Thoracic aorta (tissue), 2 donors: Measurements from ENCODE around the gene PAGE1. TPM values are rescaled to one million over a fixed set of nuclear protein-coding genes. Genes with fewer than 3 reads are reported as not detected.
"Not testable (repeated sequence)": the region's sequence is repeated elsewhere in the genome, so short reads cannot be mapped to it uniquely, and the experiment has no call there.

Experiments used
- ATAC-seq: fragments of 150-250 bp; one replicate; pipeline ENCODE4 v1.8.0; 2017; ENCODE audit warnings: low read depth; ENCODE audit not compliant: insufficient number of reproducible peaks, low FRiP score
- DNase-seq: peaks from one replicate; pipeline ENCODE4 v3.0.0-alpha.2; 2020; ENCODE audit warnings: low spot score
- H3K27ac ChIP-seq, 2 donors: fragments of 200-600 bp; sonication (generic); 1 replicate in 1 of 2; 2 replicates in 1 of 2; pipeline ENCODE4 v1.5.1; 2016; ENCODE audit warnings: mild to moderate bottlenecking in 2 of 2, moderate library complexity in 2 of 2
- H3K27me3 ChIP-seq: fragments of 200-600 bp; sonication (generic); replicated peaks from 2 replicates; pipeline ENCODE4 v1.6.0; 2016; ENCODE audit warnings: mild to moderate bottlenecking; ENCODE audit not compliant: insufficient read depth
- H3K36me3 ChIP-seq: fragments of 200-600 bp; sonication (generic); one replicate; pipeline ENCODE4 v1.5.1; 2016
- H3K4me1 ChIP-seq, 2 donors: fragments of 200-600 bp; sonication (generic); 1 replicate in 1 of 2; 2 replicates in 1 of 2; pipeline versions ENCODE4 v1.5.1 to v1.6.0; 2016; ENCODE audit warnings: low read depth in 2 of 2, mild to moderate bottlenecking in 1 of 2; ENCODE audit not compliant: control insufficient read depth in 1 of 2
- H3K4me3 ChIP-seq: fragments of 200-600 bp; sonication (generic); 2 replicates; pipeline ENCODE4 v1.5.1; 2016; ENCODE audit warnings: mild to moderate bottlenecking
- H3K9me3 ChIP-seq: fragments of 200-600 bp; sonication (generic); 2 replicates; pipeline ENCODE4 v1.5.1; 2016
- total RNA-seq, 2 donors: library from RNA; depleted of rRNA; stranded (reverse); fragments of >200 nt; gene quantifications; one replicate each; pipeline versions ENCODE4 v1.1.0 to v1.2.3, GENCODE V29; 2016
- TF ChIP-seq, protein P1 (sequence below): fragments of 200-600 bp; sonication (generic); IDR thresholded peaks from one replicate; pipeline ENCODE4 v1.5.1; 2019; ENCODE audit warnings: antibody characterized with exemption

PAGE1 gene, protein sequence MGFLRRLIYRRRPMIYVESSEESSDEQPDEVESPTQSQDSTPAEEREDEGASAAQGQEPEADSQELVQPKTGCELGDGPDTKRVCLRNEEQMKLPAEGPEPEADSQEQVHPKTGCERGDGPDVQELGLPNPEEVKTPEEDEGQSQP
- not detected for total RNA-seq

DNA sequence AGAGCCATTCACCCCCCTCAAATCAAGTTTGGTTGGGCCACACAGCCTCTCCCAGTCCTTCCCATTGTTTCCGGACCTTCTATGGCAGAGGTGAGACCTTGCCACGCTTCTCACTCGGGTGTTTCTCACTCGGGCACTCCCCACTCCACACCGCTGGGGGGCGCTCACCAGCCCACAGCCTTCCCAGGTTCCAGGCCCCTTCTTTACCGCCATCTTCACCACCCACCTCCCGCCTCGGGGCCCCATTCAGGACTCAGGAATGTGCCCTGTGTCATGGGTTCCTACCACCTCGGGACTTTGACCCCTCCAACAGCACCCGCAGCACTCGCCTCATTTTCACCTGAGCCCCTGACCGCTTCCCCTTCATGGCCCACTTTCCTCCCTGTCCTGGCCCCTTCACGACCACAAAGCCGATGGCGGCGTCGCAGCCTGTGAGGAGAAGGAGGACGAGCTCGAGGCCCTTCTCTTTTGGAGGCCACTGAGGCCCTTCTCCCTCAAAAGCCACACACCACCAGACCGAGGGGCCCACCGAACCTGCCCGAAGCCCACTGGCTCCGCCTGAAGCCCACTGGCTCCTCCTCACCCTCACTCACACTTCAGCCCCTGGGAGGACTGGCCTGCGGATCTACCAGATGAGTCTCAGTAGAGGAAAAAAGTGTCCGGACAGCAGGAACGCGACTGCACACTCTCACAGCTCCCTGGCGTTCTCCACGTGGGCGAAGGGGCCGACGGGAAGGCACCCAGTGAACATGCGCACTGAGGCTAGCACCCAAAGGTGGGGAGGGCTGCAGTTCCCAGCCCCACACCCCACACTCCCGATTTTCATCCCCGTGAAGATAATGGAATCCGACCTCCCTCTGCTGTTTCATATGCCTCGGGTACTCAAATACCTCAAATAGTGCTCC lies at the start of gene PAGE1:
TSS of gene PAGE1 (minus strand) at position 709 of the 905 bp plus-strand sequence. CDS start 1,214 bp downstream, outside the sequence.
- H3K4me3 ChIP-seq: no peak within 1 kb of the TSS
- H3K4me1 ChIP-seq: no peaks in the 10 kb centered on the region
- TF ChIP-seq, protein P1, sequence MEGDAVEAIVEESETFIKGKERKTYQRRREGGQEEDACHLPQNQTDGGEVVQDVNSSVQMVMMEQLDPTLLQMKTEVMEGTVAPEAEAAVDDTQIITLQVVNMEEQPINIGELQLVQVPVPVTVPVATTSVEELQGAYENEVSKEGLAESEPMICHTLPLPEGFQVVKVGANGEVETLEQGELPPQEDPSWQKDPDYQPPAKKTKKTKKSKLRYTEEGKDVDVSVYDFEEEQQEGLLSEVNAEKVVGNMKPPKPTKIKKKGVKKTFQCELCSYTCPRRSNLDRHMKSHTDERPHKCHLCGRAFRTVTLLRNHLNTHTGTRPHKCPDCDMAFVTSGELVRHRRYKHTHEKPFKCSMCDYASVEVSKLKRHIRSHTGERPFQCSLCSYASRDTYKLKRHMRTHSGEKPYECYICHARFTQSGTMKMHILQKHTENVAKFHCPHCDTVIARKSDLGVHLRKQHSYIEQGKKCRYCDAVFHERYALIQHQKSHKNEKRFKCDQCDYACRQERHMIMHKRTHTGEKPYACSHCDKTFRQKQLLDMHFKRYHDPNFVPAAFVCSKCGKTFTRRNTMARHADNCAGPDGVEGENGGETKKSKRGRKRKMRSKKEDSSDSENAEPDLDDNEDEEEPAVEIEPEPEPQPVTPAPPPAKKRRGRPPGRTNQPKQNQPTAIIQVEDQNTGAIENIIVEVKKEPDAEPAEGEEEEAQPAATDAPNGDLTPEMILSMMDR: no peak
- no peaks in the 10 kb centered on the region for H3K9me3 ChIP-seq
- H3K27ac ChIP-seq: no peak within 1 kb of the TSS
- H3K27me3 ChIP-seq: no peaks in the 10 kb centered on the region
- DNase-seq (no peak), ATAC-seq (no peak)
- no peaks in the 10 kb centered on the region for H3K36me3 ChIP-seq

DNA sequence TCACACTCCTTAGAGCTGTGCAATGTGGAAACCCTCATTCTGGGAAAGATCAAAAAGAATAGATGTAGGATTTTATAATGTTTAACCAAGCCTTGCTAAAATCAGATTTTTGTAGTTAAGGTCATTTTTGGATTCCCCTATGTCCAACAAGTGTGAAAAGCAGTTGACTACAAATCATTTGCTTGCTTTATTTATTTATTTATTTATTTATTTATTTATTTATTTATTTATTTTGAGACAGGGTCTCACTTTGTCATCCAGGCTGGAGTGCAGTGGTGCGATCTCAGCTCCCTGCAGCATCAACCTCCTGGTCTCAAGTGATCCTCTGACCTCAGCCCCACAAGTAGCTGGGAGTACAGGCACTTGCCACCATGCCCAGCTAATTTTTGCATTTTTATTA lies 45.7 kb upstream of the PAGE1 start:
- not testable (repeated sequence) for H3K36me3 ChIP-seq, H3K27ac ChIP-seq, H3K9me3 ChIP-seq, H3K4me1 ChIP-seq, H3K4me3 ChIP-seq, H3K27me3 ChIP-seq, DNase-seq, ATAC-seq

DNA sequence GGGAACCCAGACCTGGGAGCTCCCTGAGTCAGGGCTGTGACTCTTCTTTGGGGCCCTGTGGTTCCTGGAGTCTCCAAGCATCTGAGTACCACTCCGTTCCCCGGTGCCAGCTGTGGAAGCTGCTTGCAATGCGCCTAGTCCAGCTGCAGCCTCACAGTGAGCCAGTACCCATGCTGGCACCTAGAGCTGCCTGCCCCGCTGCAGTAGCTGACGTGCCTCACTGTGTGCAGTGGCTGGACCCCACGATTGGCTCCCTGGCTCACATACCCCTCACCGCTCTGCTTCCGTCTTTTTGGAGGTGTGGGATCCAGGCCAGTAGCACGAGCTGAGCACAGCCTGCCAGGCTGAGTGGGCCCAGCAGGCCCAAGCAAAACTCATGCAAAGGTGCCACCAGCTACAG lies 32.1 kb upstream of the PAGE1 start:
- Histone ChIP-seq H3K36me3 (no peaks in the 10 kb centered on the region), H3K4me3 (no peak overlapping the region), H3K4me1 (no peaks in the 10 kb centered on the region), H3K9me3 (no peaks in the 10 kb centered on the region), H3K27me3 (no peaks in the 10 kb centered on the region), H3K27ac (no peak overlapping the region)
- no peak for ATAC-seq
- TF ChIP-seq, protein P1: no peak
- no peak for DNase-seq

DNA sequence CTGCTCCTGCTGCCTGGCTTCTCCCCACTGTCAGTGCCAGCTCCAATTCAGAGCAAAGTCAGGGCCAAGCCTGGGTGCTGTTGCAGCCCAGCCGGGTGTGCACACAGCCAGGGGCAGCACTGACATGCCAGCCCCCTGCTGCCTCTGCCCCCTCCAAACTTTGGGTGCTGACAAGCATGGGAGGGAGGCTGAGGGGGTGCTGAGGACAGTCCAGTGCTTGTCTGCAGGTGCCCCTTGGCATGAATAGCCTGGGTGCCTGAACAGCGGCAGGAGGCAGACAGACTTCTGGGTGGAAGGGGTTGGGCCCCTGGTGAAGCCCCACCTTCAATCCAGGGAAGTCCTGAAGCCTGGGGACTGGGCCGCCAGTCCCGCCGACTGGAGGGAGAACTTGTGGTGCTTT lies 31.2 kb upstream of the PAGE1 start:
- ATAC-seq (no peak), DNase-seq (no peak)
- no peaks in the 10 kb centered on the region for H3K4me1 ChIP-seq
- H3K4me3 ChIP-seq: no peak overlapping the region
- H3K9me3 ChIP-seq: no peaks in the 10 kb centered on the region
- H3K27me3 ChIP-seq: no peaks in the 10 kb centered on the region
- TF ChIP-seq, protein P1: no peak
- H3K36me3 ChIP-seq: no peaks in the 10 kb centered on the region
- H3K27ac ChIP-seq: no peak overlapping the region

DNA sequence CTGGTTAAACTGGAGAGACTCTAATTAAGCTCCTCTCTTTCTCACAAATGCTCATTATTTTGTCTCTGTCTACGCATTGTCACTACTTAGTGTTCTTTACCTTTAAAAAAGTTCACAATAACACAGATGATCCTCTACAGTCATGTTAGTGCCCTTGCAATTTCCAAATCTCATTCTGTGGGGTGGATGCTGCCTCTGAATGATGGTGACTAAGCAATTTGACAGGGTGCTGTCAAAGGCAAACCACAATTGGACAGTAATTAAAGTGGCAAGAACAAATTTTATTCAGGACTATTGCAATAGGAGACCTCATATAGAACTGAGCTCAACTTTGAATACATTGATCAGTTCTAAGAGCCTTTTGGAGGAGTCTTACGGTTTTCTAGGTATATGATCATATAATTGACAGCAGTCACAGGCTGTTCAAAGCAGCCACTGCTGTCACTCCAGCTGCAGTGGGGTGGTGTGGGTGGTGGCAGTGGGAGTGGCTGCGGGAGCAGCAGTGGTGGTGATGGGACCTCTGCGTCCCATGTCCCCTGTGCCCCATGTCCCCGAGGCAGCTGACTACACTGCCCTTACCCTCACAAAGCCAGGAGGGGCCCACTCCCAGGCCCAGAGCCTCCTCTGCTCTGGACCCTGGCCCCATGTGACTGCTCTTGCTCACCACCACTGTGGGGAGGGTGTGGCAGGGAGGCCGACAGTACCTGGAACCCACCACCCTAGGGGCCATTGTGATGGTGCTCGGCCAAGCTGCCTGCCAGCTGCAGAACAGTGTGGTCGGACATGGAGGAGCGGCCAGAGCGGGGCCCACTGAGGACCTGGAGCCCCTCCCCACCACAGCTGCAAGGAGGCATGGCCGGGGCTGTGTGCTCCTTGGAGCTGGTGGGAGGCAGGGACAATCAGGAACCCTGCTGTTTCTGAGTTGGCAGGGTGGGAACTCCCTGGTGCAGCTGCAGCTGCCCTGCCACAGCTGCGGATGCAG lies 30.4 kb upstream of the PAGE1 start:
- no peak overlapping the region for H3K27ac ChIP-seq
- no peaks in the 10 kb centered on the region for H3K36me3 ChIP-seq
- no peaks in the 10 kb centered on the region for H3K27me3 ChIP-seq
- H3K9me3 ChIP-seq: no peaks in the 10 kb centered on the region
- DNase-seq (no peak), ATAC-seq (no peak)
- no peaks in the 10 kb centered on the region for H3K4me1 ChIP-seq
- TF ChIP-seq, protein P1: no peak
- no peak overlapping the region for H3K4me3 ChIP-seq
